ENCODE measurements around the gene PHLDB1. TPM values are rescaled to one million over a fixed set of nuclear protein-coding genes. Genes with fewer than 3 reads are reported as not detected.
A peak's percentile ranks its signal among the peaks of the same experiment; 100 is the strongest.

Gene PHLDB1
- total RNA-seq, 4 donors from 2014 or later, result 6.7 to 29.8 (median 21.2) TPM

- DNase-seq, result peak; percentile 81
- 5 to 13% methylated on average over 11 to 13 of the region's 30 CpGs for WGBS, 2 donors
- H3K36me3 ChIP-seq, result no peaks in the 10 kb centered on the region
- H3K27me3 ChIP-seq, result no peaks in the 10 kb centered on the region
- H3K27ac ChIP-seq, result peak overlapping the region; percentile 64 to 84 (median 82)
- TF ChIP-seq, protein P1, sequence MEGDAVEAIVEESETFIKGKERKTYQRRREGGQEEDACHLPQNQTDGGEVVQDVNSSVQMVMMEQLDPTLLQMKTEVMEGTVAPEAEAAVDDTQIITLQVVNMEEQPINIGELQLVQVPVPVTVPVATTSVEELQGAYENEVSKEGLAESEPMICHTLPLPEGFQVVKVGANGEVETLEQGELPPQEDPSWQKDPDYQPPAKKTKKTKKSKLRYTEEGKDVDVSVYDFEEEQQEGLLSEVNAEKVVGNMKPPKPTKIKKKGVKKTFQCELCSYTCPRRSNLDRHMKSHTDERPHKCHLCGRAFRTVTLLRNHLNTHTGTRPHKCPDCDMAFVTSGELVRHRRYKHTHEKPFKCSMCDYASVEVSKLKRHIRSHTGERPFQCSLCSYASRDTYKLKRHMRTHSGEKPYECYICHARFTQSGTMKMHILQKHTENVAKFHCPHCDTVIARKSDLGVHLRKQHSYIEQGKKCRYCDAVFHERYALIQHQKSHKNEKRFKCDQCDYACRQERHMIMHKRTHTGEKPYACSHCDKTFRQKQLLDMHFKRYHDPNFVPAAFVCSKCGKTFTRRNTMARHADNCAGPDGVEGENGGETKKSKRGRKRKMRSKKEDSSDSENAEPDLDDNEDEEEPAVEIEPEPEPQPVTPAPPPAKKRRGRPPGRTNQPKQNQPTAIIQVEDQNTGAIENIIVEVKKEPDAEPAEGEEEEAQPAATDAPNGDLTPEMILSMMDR (IDR thresholded peaks at IDR 0.05), result peak; percentile 76 to 92 (median 84)
- no peak for TF ChIP-seq POLR2A (IDR thresholded peaks at IDR 0.05)
- no peaks in the 10 kb centered on the region for H3K9me3 ChIP-seq
- peak overlapping the region; percentile 27 to 66 (median 45) for H3K4me3 ChIP-seq
- peaks cover 22 to 43% (median 34%) of the 10 kb centered on the region in 3 donors for H3K4me1 ChIP-seq
- intact Hi-C loops (cut with DNase I), result loop anchor here (5.0 kb wide), 2 partner anchors 97 to 267 kb away; partner anchors contain the start of gene UPK2
Observed at GRCh38 chr11:118689852-118690552, 82.6 kb downstream of the PHLDB1 start.

- intact Hi-C loops (cut with DNase I), result loop anchor here (5.0 kb wide), 2 partner anchors 97 to 267 kb away; partner anchors contain the start of gene UPK2
- H3K27me3 ChIP-seq, result no peaks in the 10 kb centered on the region
- DNase-seq, result no peak
- 76 to 77% methylated on average over 10 to 15 of the region's 15 CpGs for WGBS, 2 donors
- peaks cover 22 to 45% (median 34%) of the 10 kb centered on the region in 3 donors for H3K4me1 ChIP-seq
- H3K36me3 ChIP-seq, result no peaks in the 10 kb centered on the region
- peak overlapping the region; percentile 64 to 84 (median 82) for H3K27ac ChIP-seq
- no peak for TF ChIP-seq POLR2A (IDR thresholded peaks at IDR 0.05)
- TF ChIP-seq, protein P1 (IDR thresholded peaks at IDR 0.05), result no peak
- no peaks in the 10 kb centered on the region for H3K9me3 ChIP-seq
- H3K4me3 ChIP-seq, result peak overlapping the region in 2 of 4 donors; percentile 45 to 66
Observed at GRCh38 chr11:118690553-118691304, 83.3 kb downstream of the PHLDB1 start.

- H3K27ac ChIP-seq, result peak overlapping the region; percentile 72 to 78 (median 74)
- WGBS, 2 donors, result 31 to 49% methylated on average over 12 to 13 of the region's 15 CpGs
Observed at GRCh38 chr11:118691926-118692830, 84.8 kb downstream of the PHLDB1 start.

GRCh38 chr11:118694185-118694584, 86.8 kb downstream of the PHLDB1 start:
- no peak overlapping the region for H3K4me3 ChIP-seq
- no peaks in the 10 kb centered on the region for H3K36me3 ChIP-seq
- no peaks in the 10 kb centered on the region for H3K9me3 ChIP-seq
- no peaks in the 10 kb centered on the region for H3K27me3 ChIP-seq
- no peak for DNase-seq
- intact Hi-C loops (cut with DNase I), result loop anchor here (5.0 kb wide), 2 partner anchors 93 to 263 kb away; partner anchors contain the start of gene UPK2
- peaks cover 21 to 46% (median 31%) of the 10 kb centered on the region in 3 donors for H3K4me1 ChIP-seq
- no peak for TF ChIP-seq POLR2A (IDR thresholded peaks at IDR 0.05)
- TF ChIP-seq, protein P1 (IDR thresholded peaks at IDR 0.05), result no peak
- H3K27ac ChIP-seq, result no peak overlapping the region
- 82 to 97% methylated on average over 5 to 6 of the region's 8 CpGs for WGBS, 2 donors

More at GRCh38 chr11:118691926-118692830, 84.8 kb downstream of the PHLDB1 start:
- intact Hi-C loops (cut with DNase I), result loop anchor here (5.0 kb wide), 2 partner anchors 95 to 265 kb away; partner anchors contain the start of gene UPK2
- H3K36me3 ChIP-seq, result no peaks in the 10 kb centered on the region
- H3K27me3 ChIP-seq, result no peaks in the 10 kb centered on the region
- no peak for DNase-seq
- no peaks in the 10 kb centered on the region for H3K9me3 ChIP-seq
- H3K4me1 ChIP-seq, result peaks cover 22 to 52% (median 34%) of the 10 kb centered on the region in 3 donors
- H3K4me3 ChIP-seq, result no peak overlapping the region
- TF ChIP-seq, protein P1 (IDR thresholded peaks at IDR 0.05), result no peak
- TF ChIP-seq POLR2A (IDR thresholded peaks at IDR 0.05), result no peak

All from esophagus squamous epithelium (tissue), 5 donors.